NCI-H2107 treated with DMSO at 0.1 percent for 48 hours (cell line): ENCODE results near the gene CHML.

ENCODE experiments used
- DNase-seq: peaks from one replicate; lab custom pipeline; 2025; ENCODE audit not compliant: unreplicated experiment; lab: John Stamatoyannopoulos, UW

CHML gene

DNA sequence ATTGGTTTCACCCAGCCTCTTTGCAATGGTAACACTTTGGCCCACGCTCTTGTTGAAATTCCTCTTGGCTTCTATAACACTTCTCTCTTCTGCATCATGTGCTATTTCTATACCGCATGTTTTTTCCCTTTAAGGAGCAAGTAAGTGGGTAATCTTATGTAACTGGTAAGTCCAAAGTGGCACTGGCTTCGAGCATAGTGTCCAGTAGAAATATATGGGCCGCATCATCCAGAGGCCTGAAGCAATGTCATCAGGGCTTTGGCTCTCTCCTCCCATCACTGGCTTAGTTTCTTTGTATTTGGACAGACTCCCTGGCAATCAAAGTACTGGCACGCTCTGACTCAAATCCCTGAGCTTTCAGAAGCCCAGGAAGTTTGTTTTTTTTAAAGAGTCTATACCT, 17.5 kb downstream of the CHML start:
- DNase-seq = no peak

DNA sequence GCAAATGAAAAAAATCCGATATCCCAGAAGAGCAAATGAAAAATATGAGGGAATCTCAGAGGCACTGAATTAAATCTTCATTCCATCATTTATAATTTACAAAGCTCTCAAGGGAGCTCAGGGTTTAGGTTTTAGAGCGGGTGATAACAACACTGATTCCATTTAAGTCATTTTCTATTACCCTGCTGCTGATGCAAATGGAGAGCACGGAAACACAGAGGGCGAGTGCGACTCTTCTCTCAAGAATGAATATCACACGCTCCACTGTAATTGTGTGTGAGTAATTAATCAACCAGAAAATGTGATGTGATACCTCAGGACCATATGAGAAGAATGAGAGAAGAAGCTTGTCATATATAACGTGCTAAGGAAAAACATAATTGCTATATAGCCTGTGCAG, 22.7 kb downstream of the CHML start:
- no peak for DNase-seq

DNA sequence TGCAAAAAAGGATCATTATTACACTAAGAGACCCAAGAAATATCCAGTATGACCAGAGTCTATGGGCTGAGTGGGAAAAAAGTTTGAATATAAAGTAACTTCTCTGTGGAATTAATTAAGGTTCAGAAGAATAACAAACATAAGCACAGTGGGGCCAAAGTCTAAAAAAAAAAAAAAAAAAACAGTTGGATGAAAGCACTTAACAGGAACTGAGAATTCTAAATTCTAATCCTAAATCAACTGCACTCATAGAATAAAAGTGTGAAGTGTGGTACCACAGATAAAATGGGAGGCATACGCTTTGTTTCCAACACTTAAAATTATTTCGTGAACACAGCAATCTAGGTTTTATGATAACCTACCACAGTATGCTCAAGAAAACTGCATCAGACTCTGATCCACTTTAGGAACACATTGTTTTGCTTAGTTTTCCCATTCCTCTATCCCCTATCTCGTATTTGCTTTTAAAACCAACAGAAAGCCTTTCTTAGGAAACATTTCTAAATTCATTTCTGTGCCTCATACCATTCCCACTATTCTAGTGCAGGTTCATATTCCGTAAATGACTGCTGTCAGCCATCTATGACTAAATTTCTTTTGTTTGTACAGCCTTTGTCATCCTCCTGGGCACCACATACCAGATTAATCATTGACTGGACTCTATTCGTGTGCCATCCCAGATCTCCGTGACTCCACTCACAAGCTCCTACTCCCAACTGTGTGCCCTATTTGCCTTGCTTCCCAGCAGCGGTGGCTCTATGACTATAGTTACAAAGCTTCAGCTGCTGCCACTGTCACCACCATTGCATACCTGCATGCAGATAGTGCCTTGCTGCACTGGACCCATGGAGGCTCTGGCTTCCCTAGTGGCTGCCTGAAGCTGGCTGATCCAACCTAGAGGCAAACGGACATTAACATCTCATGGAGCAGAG, 24.9 kb downstream of the CHML start:
- DNase-seq = no peak

DNA sequence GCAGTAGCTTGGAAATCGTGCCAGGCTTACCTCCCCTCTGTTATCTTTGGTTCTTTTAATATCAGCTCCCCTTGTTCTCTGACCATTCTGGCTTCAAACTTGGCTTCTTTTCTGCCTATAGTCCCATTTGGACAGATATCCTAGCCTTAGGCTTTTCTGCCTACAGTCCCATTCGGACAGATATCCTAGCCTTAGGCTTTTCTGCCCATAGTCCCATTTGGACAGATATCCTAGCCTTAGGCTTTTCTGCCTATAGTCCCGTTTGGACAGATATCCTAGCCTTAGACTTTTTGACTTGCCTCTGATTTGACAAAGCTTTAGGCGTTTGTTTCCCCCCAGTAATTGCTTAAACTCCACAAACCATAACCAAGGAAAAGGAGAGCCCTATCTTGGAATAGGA, 25.6 kb downstream of the CHML start:
- DNase-seq = no peak

DNA sequence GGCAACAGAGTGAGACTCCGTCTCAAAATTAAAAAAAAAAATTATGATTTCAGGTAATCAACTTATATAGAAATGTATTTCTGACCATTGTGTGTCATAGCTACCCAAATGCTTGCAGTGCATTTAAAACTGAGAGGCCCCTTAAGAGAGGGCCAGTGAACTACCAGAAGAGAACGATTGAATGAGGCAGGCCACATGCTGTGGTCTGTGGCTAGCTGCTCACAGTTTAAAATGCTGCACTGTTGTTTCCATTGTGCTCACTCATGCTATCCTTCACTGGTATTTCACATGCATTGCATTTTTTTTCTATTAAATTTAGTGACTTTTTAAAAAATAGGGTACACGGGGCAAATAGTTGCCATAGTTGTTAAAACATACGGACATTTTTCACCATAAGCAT, 26.0 kb downstream of the CHML start:
- no peak for DNase-seq

DNA sequence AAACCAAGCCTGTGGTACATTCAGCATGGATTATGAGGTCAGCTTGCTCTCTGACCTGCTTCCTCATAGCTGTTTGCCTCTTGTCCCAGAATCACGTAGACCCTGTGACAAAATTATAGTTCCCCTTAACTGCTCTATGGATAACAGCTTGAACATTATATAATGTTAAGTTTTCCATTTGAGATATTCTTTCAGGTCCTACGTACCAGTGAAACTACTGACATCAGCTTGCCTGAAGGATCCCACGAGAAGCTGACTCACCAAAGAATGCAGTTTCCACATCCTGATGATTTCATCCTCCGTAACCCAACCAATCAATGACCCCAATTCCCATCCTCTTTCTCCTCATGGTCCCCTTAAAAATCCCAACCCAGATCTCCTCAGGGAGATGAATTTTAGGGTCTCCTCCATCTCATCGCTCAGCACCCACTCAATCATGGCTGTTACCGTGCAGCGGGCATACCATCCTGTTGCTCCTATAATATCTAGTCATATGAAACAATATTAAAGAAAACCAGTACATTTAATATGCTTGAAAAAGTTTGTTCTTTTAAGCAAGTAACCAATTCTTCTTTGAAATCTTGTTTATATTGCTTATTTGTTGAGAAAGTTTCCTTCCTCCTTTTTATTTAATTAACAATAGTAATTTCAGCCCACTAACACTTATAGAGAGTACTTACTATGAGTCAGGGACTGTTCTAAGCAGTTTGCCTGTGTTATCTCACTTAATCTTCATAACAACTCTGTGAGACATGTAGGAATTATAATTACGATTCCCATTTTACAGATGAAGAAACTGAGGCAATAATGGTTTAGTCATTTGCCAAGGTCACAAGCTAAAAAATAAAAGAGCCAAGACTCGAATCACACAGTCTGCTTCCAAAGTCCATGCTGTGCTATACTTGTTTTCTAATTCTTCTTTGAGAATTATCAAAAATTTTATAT, 27.4 kb downstream of the CHML start:
- DNase-seq = no peak

DNA sequence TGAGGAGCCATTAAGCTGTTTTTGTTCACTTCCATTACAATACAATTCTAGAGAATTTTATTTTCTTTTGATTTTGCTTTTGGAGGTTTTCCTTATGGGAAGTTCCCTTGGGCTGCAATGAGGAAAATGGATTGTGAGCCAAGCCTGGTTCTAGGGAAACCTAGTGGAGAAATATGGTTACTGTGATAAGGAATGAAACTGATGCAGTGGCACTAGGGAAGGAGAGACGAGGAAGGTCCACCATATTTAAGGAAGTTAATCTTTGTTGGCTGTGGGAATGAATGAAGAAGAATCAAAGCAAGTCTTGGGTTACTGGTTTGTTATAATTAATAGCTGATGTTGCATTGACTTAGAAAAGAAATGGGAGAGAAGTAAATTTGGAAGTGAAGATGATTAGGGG, 28.4 kb downstream of the CHML start:
- DNase-seq = no peak

DNA sequence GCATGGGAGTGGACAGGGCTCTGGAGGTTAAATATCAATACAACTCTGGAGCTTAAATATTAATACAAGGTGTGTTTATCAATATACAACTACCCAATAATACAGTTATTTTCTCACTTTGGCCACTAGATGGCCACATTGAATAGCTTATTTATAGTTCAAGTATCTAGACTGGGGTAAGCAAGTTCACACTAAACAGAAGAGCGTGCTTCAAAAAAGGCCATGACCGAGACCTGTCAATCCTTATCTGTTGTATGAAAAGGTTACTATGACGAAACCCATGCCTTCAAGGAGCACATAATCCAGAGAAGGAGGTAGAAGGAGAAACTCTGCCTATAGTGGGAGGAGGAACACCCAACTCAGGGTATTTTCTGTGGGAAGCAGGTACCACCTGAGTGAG, 29.1 kb downstream of the CHML start:
- DNase-seq = peak; percentile 81

DNA sequence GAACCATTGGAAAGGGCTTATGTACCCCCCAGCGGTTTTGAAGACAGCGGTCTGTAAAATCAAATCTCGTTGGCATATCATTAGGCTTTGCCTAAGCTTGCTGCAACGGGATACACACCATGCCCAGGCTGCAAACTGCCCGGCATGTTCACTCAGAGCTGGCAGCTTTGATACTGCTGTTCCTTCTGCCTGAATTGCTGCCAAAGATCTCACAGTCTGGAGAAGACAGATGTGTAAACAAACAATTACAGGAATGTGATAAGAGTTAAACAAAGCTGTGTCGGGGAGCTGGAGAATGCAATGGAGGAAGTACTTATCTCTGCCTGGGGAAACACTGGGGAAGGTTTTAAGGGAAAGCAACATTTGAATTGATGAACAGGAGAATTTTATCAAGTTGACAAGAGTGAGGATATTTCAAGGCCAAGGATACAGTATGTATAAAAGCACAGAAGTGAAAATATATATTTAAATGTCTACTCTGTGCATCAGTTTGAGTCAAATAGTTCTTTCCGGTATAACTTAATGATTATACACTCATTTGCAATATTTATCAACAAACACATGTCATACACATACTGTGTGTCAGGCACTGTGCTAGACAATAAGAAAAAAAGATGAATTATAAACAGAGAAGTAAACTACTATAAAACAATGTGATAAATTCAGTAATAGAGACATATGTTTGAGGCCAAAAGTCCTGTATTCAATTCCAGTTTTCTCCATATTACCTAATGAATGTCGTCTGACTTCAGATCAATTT, 29.9 kb downstream of the CHML start:
- DNase-seq = peak; percentile 64

DNA sequence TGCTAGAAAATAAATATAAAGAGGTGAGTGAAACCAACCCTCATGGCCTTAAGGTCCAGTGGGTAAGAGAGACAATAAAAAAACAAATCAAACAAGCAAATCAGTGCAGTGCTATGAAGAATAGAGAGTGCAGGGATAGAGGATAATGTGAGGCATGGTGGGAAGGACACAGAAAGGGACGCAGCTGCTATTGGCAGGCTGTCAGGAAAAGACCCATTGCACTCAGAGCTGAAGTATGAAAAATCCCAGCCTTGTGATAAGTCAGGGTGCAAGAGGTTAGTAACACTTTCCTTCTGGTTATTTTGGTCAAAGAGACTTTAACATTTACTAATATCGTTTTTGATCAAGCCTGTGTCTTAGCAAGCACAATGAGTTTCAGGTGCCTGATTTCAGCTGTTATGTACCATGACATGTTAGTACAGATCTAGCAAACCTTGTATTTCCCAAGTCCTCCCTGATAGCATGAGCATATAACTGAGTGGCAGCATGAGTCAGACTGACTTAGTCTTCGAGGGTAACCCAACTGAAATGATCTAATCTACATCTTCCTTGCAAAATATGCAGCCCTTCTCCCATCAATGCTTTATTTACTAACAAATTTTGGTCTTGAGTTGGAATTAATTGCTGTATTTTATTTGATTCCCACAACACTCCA, 31.7 kb downstream of the CHML start:
- DNase-seq = no peak

DNA sequence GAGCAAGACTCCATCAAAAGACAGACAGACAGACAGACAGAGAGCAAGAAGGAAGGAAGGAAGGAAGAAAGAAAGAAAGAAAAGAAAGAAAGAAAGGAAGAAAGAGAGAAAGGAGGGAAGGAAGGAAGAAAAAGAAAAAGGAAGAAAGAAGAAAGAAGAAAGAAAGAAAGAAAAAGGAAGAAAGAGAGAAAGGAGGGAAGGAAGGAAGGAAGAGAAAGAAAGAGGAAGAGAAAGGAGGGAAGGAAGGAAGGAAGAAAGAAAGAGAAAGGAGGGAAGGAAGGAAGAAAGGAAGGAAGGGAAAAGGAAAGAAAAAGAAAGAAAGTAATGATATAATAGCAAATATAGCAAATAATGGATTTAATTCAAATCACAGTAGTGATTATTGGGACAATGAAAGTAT, 32.7 kb downstream of the CHML start:
- no peak for DNase-seq

DNA sequence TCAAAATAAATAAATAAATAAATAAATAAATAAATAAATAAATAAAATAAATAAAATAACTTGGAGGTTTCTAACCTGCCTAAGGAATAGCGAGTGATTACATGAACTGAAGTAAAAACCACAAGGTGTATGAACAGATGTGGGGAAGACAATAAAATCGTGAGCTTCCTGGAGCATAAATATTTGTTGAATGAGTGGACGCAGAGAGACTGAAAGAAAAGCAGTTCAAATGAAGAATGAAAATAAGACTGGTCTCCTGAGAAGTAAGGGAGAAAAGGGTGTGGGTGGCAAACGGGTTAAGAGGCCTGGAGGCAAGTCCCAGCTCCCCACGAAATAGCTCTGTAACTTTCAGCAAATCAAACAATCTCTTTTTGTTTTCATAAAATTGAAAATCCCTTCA, 33.6 kb downstream of the CHML start:
- DNase-seq = no peak

DNA sequence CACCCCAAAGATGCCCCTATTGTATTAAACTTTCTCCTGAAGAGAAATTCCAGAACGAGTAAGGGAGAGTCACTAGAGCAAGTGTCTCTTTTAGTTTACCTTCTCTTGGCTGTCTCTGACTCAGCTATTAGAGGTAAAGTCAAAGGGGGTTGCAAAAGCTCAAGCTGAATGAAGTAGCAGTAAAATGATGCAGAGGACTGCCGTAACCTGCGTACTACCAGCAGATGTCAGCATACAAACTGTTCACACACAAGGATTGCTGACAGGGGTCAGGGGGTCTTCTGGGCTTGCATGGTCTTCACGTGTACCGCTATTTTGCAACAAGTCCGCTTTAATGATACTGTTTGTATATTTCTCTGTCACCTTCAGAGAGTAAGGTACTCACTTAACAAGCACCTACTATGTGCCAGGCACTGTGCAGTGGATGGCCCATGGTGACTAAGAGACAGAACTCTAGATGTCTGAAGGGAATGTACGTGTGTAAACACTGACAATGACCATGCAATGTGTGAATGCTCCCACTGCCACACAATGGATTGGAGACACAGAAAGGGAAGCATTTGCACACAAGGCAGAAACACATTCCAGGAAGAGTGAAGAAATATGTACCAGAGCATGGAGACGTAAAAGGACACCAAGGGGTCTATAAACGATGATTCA, 34.9 kb downstream of the CHML start:
- DNase-seq = no peak

DNA sequence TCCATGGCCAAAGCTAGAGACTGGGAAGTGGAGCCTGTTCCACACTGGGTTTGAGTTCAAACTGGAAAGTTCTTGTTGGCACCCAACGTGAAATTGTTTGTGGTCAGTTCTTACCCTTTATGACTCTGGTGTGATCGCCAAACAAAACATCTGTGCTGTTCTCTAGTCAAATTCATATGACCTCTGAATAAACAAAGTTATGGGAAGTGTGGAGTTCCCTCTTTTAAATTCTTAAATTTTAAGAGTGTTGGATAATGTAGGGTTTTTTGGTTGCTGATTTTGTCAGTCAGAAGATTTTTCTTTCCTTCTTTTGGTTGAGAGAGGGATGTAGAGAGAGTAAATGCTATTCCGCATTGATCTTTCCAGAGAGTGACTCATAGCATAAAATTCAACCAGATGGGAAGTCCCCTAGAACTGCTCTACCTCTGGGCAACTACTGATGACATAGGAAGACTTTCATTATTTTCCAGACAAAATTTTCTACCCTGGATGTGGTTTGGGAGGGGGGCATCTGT, 36.4 kb downstream of the CHML start:
- DNase-seq = no peak

DNA sequence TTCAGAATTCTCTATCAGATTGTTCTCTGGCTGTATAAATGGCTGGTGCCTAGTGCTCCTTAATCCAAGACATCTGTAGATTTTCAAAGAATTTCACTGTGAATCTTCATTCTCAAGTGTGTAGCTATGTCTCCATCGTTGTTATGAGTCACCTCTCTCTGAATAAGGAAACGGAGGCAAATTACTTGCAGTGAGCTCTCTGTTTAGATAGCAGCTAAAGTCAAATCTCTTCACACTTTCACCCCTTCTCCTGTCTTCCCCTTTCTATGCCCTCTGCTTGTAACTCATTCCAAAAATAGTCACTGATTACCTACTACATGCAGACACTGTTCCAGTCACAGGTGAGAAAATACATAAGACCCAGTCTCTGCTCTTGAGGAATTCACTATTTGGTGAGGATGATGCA, 39.7 kb downstream of the CHML start:
- no peak for DNase-seq

DNA sequence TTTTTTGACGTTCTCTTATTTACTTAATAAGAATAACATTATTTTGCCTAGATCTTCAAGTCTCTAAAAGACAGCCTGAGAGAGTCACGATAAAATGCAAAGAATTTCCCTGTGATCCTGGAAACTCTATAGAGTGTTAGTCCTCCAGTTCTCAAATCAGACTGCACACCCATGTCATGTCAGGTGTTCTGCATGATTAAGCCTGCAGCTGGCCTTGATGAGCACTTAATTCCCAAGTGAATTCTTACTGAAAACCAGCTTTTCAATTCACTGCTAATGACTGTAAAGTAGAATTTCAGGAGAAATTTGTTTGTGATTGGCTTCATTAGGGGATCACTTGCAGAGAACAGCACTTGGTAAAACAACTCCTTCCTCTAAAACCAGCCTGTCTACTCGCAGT, 41.9 kb downstream of the CHML start:
- no peak for DNase-seq

DNA sequence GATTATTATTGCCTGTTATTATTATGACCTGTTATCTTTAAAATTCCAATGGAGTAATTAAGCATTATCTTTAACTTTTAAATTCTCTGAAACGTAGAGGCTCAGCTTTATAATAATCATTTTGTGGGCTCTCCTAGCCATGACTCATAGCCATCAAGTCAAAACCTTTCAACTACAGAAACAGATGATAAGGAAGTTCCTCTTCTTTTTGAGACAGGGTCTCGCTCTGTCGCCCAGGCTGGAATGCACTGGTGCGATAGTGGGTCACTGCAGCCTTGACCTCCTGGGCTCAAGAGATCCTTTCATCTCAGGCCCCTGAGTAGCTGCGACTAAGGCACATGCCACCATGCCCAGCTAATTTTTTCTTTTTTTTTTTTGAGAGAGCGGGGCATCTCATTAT, 43.5 kb downstream of the CHML start:
- no peak for DNase-seq

DNA sequence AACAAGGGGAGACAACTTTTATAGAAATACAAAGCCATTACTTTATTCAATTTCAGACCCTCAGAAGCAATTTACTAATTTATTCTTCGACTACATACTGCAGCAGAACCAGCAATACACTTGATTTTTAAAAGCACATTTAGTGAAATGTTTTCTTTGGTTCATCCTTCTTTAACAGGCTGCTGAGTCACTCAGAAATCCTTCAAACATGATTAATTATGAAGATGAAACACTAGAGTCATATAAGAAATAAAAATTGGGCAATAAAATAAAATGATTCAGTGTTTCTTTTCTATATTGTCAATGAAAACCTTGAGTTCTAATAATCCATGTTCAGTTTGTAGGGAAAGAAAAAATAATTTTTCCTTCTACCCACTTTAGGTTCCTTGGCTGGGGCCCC, 47.0 kb downstream of the CHML start:
- no peak for DNase-seq

DNA sequence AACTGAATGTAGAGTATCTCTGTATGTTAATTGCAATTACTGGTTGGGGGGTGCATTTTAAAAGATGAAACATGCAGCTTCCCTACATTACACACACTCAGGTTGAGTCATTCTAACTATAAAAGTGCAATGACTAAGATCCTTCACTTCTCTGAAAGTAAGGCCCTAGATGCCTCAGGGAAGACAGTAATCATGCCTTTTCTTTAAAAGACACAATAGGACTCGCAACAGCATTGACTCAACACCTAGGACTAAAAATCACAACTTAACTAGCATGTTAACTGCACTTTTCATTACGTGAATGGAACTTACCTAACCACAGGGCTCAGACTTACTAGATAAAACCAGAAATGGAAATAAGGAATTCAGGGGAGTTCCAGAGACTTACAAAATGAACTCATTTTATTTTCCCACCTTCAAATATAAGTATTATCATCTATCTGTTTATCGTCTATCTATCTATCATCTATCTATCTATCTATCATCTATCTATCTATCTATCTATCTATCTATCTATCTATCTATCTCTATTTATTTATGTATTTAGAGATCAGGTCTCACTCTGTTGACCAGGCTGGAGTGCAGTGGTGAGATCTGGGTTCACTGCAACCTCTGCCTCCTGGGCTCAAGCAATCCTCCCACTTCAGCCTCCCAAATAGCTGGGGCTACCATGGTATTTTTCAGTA, 47.8 kb downstream of the CHML start:
- no peak for DNase-seq
